HCT116 (cell line): ENCODE measurements around the gene PRR7. TPM values are rescaled to one million over a fixed set of nuclear protein-coding genes. Genes with fewer than 3 reads are reported as not detected.

Source experiments
- ATAC-seq: fragments of 200-7000 bp; cut with Tn5 transposase; 2 replicates; pipeline ENCODE4 v1.9.1; 2020; ENCODE audit warnings: mild to moderate bottlenecking, moderate library complexity
- BruUV-seq: library from RNA; stranded (reverse); fragments of 400-500 nt; replicated peaks from 2 replicates; lab custom pipeline; 2021; lab: Mats Ljungman, UMichigan
- CTCF ChIA-PET: fragments of 300-600 bp; sonication (Branson Sonifier 250); formaldehyde crosslinking; loops from one replicate; lab custom pipeline; 2021; ENCODE audit warnings: antibody characterized with exemption; lab: Charles Lee
- POLR2A ChIA-PET: fragments of 300-600, 350-600 bp; sonication (Branson Sonifier 250); formaldehyde crosslinking; loops from one replicate; lab custom pipeline; 2021; ENCODE audit warnings: antibody characterized with exemption; lab: Charles Lee
- RAD21 ChIA-PET, 2 experiments: fragments of 300-600 bp; sonication (Branson Sonifier 250); formaldehyde crosslinking; loops; one replicate each; lab custom pipeline; 2023; ENCODE audit warnings: low total read pairs in 2 of 2; ENCODE audit not compliant: uncharacterized antibody in 2 of 2, unreplicated experiment in 2 of 2, low non-redundant PET in 1 of 2; lab: Charles Lee
- DNase-seq: peaks from one replicate; pipeline ENCODE4 v3.0.0-alpha.2; 2010; ENCODE audit warnings: low read depth, low spot score
- H2AFZ ChIP-seq: fragments of 200-600 bp; shearing (Covaris generic), sonication (generic); 2 replicates; pipeline ENCODE4 v1.6.1; 2017; ENCODE audit warnings: low read depth, mixed run types, mixed read lengths, antibody characterized with exemption, low read length; ENCODE audit not compliant: poor library complexity, severe bottlenecking
- H3K27ac ChIP-seq: 2 replicates; pipeline ENCODE4 v1.5.1; 2012; ENCODE audit warnings: low read depth, low read length
- H3K27me3 ChIP-seq: fragments of 200-600 bp; sonication (generic); 2 replicates; pipeline ENCODE4 v1.6.1; 2016; ENCODE audit warnings: mixed run types, low read length, mixed read lengths; ENCODE audit not compliant: insufficient read depth
- H3K36me3 ChIP-seq, 2 experiments: fragments of 200-500 bp in 1 of 2; fragments of 200-600 bp in 1 of 2; sonication (Bioruptor generic) in 1 of 2; sonication (generic) in 1 of 2; 2 replicates each; pipeline versions ENCODE4 v1.5.1 to v1.6.1; 2014 to 2016; ENCODE audit warnings: low read length in 2 of 2, inconsistent platforms in 1 of 2, mixed read lengths in 1 of 2, mixed run types in 1 of 2; ENCODE audit not compliant: insufficient read depth in 2 of 2, control insufficient read depth in 1 of 2
- H3K4me1 ChIP-seq, 2 experiments: fragments of 200-600 bp in 1 of 2; sonication (generic) in 1 of 2; 2 replicates each; pipeline versions ENCODE4 v1.5.1 to v1.6.1; 2012 to 2017; ENCODE audit warnings: low read length in 2 of 2, inconsistent platforms in 1 of 2, mild to moderate bottlenecking in 1 of 2, mixed read lengths in 1 of 2, mixed run types in 1 of 2, moderate library complexity in 1 of 2; ENCODE audit not compliant: insufficient read depth in 2 of 2, control insufficient read depth in 1 of 2
- H3K4me2 ChIP-seq: fragments of 200-600 bp; sonication (generic); 2 replicates; pipeline ENCODE4 v1.6.1; 2017; ENCODE audit warnings: mixed run types, low read length, mixed read lengths
- H3K4me3 ChIP-seq, 2 experiments: fragments of 200-600 bp in 1 of 2; sonication (generic) in 1 of 2; replicated peaks in 1 of 2; 2 replicates each; pipeline ENCODE4 v1.5.1; 2011 to 2016; ENCODE audit warnings: low read length in 2 of 2, control low read depth in 1 of 2, low read depth in 1 of 2, mild to moderate bottlenecking in 1 of 2, mixed read lengths in 1 of 2, mixed run types in 1 of 2
- H3K79me2 ChIP-seq: fragments of 200-600 bp; sonication (generic); 2 replicates; pipeline ENCODE4 v1.6.1; 2017; ENCODE audit warnings: mild to moderate bottlenecking, mixed run types, low read length, moderate library complexity, mixed read lengths; ENCODE audit not compliant: insufficient read depth
- H3K9ac ChIP-seq: fragments of 200-600 bp; sonication (generic); 2 replicates; pipeline ENCODE4 v1.6.1; 2016; ENCODE audit warnings: low read length, mixed read lengths
- H3K9me2 ChIP-seq: fragments of 200-600 bp; sonication (generic), shearing (Covaris generic); 2 replicates; pipeline ENCODE4 v1.6.1; 2017; ENCODE audit warnings: mixed run types, mild to moderate bottlenecking, moderate library complexity; ENCODE audit not compliant: insufficient read depth
- H3K9me3 ChIP-seq, 2 experiments: fragments of 200-500 bp in 1 of 2; fragments of 200-600 bp in 1 of 2; sonication (Bioruptor generic) in 1 of 2; sonication (generic) in 1 of 2; 2 replicates each; pipeline ENCODE4 v1.6.1; 2014 to 2017; ENCODE audit warnings: low read length in 2 of 2, mixed read lengths in 2 of 2, inconsistent platforms in 1 of 2, low read depth in 1 of 2, mild to moderate bottlenecking in 1 of 2, mixed run types in 1 of 2, moderate library complexity in 1 of 2; ENCODE audit not compliant: control insufficient read depth in 1 of 2, insufficient read depth in 1 of 2
- H4K20me1 ChIP-seq: fragments of 200-600 bp; sonication (generic), shearing (Covaris generic); 2 replicates; pipeline ENCODE4 v1.6.1; 2017; ENCODE audit warnings: mixed run types, mild to moderate bottlenecking, moderate library complexity; ENCODE audit not compliant: insufficient read depth
- ATF3 ChIP-seq: IDR thresholded peaks from 2 replicates; pipeline ENCODE4 v1.6.1; 2012
- CBX3 ChIP-seq: IDR thresholded peaks from 2 replicates; pipeline ENCODE4 v1.6.1; 2012; ENCODE audit warnings: low read depth
- CEBPB ChIP-seq: IDR thresholded peaks from 2 replicates; pipeline ENCODE4 v1.6.1; 2012; ENCODE audit warnings: low read depth
- CTCF ChIP-seq, 3 experiments: fragments of 200-600 bp in 1 of 3; sonication (generic) in 1 of 3; IDR thresholded peaks in 2 of 3; conservative IDR thresholded peaks in 1 of 3; 2 replicates each; pipeline ENCODE4 v1.5.1; 2012 to 2017; ENCODE audit warnings: low read depth in 2 of 3, low read length in 2 of 3, antibody characterized with exemption in 1 of 3, borderline replicate concordance in 1 of 3, control low read depth in 1 of 3, mild to moderate bottlenecking in 1 of 3, mixed read lengths in 1 of 3, mixed run types in 1 of 3, moderate library complexity in 1 of 3; ENCODE audit not compliant: insufficient read depth in 1 of 3
- EGR1 ChIP-seq: IDR thresholded peaks from 2 replicates; pipeline ENCODE4 v1.6.1; 2012; ENCODE audit warnings: low read depth
- ELF1 ChIP-seq: IDR thresholded peaks from 2 replicates; pipeline ENCODE4 v1.6.1; 2012; ENCODE audit warnings: low read depth, borderline replicate concordance
- EZH2phosphoT487 ChIP-seq: fragments of 200-600 bp; IDR thresholded peaks from 2 replicates; pipeline ENCODE4 v1.6.1; 2018; ENCODE audit warnings: antibody characterized with exemption, borderline replicate concordance
- FOSL1 ChIP-seq: IDR thresholded peaks from 2 replicates; pipeline ENCODE4 v1.6.1; 2012; ENCODE audit warnings: low read depth
- JUND ChIP-seq: IDR thresholded peaks from 2 replicates; pipeline ENCODE4 v1.6.1; 2012
- MAX ChIP-seq: IDR thresholded peaks from 2 replicates; pipeline ENCODE4 v1.6.1; 2012
- POLR2A ChIP-seq: IDR thresholded peaks from 2 replicates; pipeline ENCODE4 v1.7.0; 2011; ENCODE audit warnings: borderline replicate concordance; ENCODE audit not compliant: insufficient read depth, insufficient read length; ENCODE audit errors: extremely low read depth
- POLR2AphosphoS5 ChIP-seq: IDR thresholded peaks from 2 replicates; pipeline ENCODE4 v1.6.1; 2011; ENCODE audit warnings: mild to moderate bottlenecking, low read depth, low read length, moderate library complexity
- SP1 ChIP-seq: IDR thresholded peaks from 2 replicates; pipeline ENCODE4 v1.6.1; 2012; ENCODE audit warnings: low read depth
- SRF ChIP-seq: IDR thresholded peaks from 2 replicates; pipeline ENCODE4 v1.6.1; 2012; ENCODE audit warnings: low read depth
- ZFX ChIP-seq: fragments of 450-650 bp; IDR thresholded peaks from 2 replicates; pipeline ENCODE4 v1.6.1; 2017
- ZNF274 ChIP-seq: fragments of 200-500 bp; sonication (Bioruptor generic); IDR thresholded peaks from 2 replicates; pipeline ENCODE4 v1.6.1; 2014; ENCODE audit warnings: mild to moderate bottlenecking, low read depth, low read length, inconsistent platforms
- intact Hi-C: fragments of 100-400 bp; cut with micrococcal nuclease; formaldehyde crosslinking; loops from 2 replicates; pipeline ENCODE4 v1.10.0; 2022
- total RNA-seq: library from RNA; stranded (reverse); gene quantifications from one replicate; pipeline ENCODE4 v1.2.1, GENCODE V29; 2021; ENCODE audit not compliant: unreplicated experiment

The PRR7 gene
- total RNA-seq, 1 experiment from 2014 or later = 39.9 TPM

- Histone ChIP-seq H3K9me2 (no peaks in the 10 kb centered on the region), H3K79me2 (peaks cover 48% of the 10 kb centered on the region), H2AFZ (no peak overlapping the region), H3K4me3 (no peak overlapping the region), H3K36me3 (peaks cover 0 to 23% of the 10 kb centered on the region in 2 experiments; a peak in 2 of 4 replicates), H3K9ac (no peak overlapping the region), H3K27ac (peak overlapping the region; percentile 40; the same call in 1 of the 2 replicates), H4K20me1 (peaks cover 3% of the 10 kb centered on the region; the same call in 1 of the 2 replicates), H3K4me1 (peaks cover 4 to 37% of the 10 kb centered on the region in 2 experiments), H3K27me3 (no peaks in the 10 kb centered on the region), H3K9me3 (no peaks in the 10 kb centered on the region), H3K4me2 (no peak overlapping the region)
- no TSS peak for BruUV-seq
- ChIA-PET CTCF (interaction anchor here (1.3 to 5.2 kb wide), 2 partner anchors 12 to 39 kb away, joined by 5 to 24 read pairs; no protein-coding TSS in a partner anchor), RAD21 (no interaction called here), POLR2A (interaction anchor here (2.4 kb wide), 1 partner anchor 17 kb away, joined by 10 read pairs; the partner anchor contains the start of gene GRK6)
- DNase-seq (no peak), ATAC-seq (no peak)
- intact Hi-C loops = no loop called here
- TF ChIP-seq CBX3 = no peak
- no peak for TF ChIP-seq ZNF274
- TF ChIP-seq SP1 = no peak
- TF ChIP-seq EGR1 = no peak
- no peak for TF ChIP-seq POLR2A
- no peak for TF ChIP-seq ELF1
- no peak for TF ChIP-seq ZFX
- TF ChIP-seq MAX = no peak
- TF ChIP-seq JUND = no peak
- no peak for TF ChIP-seq CEBPB
- no peak for TF ChIP-seq ATF3
- TF ChIP-seq POLR2AphosphoS5 = no peak; the same call in 1 of the 2 replicates
- TF ChIP-seq CTCF (IDR thresholded peaks at IDR 0.05 in 2 of 3, conservative IDR thresholded peaks at IDR 0.05 in 1 of 3; ENCODE audit: borderline replicate concordance in 1 of 3, insufficient read depth in 1 of 3, low read depth in 2 of 3, low read length in 2 of 3) = no peak
- no peak for TF ChIP-seq EZH2phosphoT487
- TF ChIP-seq SRF = no peak
- no peak for TF ChIP-seq FOSL1
Observed at GRCh38 chr5:177443144-177443983, 3.2 kb upstream of the PRR7 start.
